Adipocyte (in vitro differentiated cells): ENCODE measurements around the gene PIK3R2.
A peak's percentile ranks its signal among the peaks of the same experiment; 100 is the strongest.
"Not testable (repeated sequence)": the region's sequence is repeated elsewhere in the genome, so short reads cannot be mapped to it uniquely, and the experiment has no call there.

Experiments used
- DNase-seq: peaks from one replicate; pipeline ENCODE4 v3.0.0-alpha.2; 2015; ENCODE audit warnings: low read depth
- H3K27me3 ChIP-seq: replicated peaks from 2 replicates; pipeline ENCODE4 v1.7.0; 2013; ENCODE audit warnings: mild to moderate bottlenecking, low read length, moderate library complexity; ENCODE audit not compliant: control insufficient read depth, insufficient read depth
- H3K36me3 ChIP-seq: 2 replicates; pipeline ENCODE4 v1.7.0; 2013; ENCODE audit warnings: low read length, mild to moderate bottlenecking, moderate library complexity; ENCODE audit not compliant: control insufficient read depth, insufficient read depth, severe bottlenecking
- H3K4me1 ChIP-seq: 2 replicates; pipeline ENCODE4 v1.7.0; 2013; ENCODE audit warnings: mild to moderate bottlenecking, low read length, moderate library complexity; ENCODE audit not compliant: control insufficient read depth, insufficient read depth
- H3K4me3 ChIP-seq: 2 replicates; pipeline ENCODE4 v1.7.0; 2013; ENCODE audit warnings: mild to moderate bottlenecking, low read length, moderate library complexity
- H3K9ac ChIP-seq: 2 replicates; pipeline ENCODE4 v1.7.0; 2013; ENCODE audit warnings: mild to moderate bottlenecking, low read length, moderate library complexity
- H3K9me3 ChIP-seq: 2 replicates; pipeline ENCODE4 v1.7.0; 2013; ENCODE audit warnings: mild to moderate bottlenecking, low read length, moderate library complexity; ENCODE audit not compliant: control insufficient read depth

PIK3R2 gene

DNA sequence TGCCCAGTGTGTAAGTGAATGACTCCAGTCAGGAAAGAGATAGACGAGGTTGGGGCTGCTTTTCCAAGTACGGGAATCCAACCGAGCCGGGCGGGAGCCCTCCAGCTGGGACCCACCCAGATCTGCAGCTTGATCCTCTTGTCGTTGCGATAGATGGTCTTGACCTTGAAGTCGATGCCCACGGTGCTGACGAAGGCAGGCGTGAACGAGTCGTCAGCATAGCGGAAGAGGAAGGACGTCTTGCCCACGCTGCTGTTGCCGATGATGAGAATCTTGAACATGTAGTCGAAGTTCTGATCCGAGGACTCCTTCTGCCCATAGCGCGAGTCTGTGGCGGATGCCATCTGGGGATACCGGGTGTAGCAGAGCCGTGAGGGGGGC, 49.4 kb downstream of the PIK3R2 start:
- H3K27me3 ChIP-seq = no peaks in the 10 kb centered on the region
- no peak overlapping the region for H3K9ac ChIP-seq
- H3K4me1 ChIP-seq = peaks cover 22% of the 10 kb centered on the region
- H3K9me3 ChIP-seq = no peaks in the 10 kb centered on the region
- H3K4me3 ChIP-seq = peak overlapping the region; percentile 84
- H3K36me3 ChIP-seq = peaks cover 15% of the 10 kb centered on the region
- DNase-seq = no peak

DNA sequence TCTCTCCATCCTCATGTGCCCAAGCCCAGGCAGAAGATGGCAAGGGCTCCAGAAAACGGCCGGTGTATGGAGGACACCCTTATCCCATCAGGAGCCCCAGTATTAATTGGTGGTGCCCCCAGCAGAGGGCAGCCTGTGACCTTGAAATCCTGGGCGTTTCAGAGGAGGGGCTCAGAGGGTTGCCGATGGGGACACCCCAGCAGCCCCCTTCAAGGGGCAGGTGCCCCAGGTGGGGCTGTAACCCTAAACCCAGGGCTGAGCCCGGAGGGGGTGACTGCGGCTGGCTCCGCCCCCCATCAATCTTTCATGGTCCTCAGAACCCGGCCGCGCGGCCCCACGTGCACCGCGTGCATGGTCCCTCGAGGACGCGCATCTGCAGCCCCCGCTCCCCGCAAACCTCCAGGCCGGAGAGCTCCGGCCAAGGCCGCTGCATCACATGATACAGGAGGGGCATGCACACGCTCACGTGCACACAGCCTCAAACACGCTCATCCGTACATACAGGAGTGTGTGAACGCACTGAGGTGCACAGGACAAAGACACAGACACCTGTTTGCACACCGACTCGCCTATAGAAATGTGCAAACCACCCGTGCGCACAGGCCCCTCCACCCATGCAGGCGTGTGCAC, 49.9 kb downstream of the PIK3R2 start:
- Histone ChIP-seq H3K4me3 (peak overlapping the region; percentile 84), H3K4me1 (peaks cover 24% of the 10 kb centered on the region), H3K9me3 (no peaks in the 10 kb centered on the region), H3K9ac (peak overlapping the region; percentile 75), H3K36me3 (peaks cover 9% of the 10 kb centered on the region), H3K27me3 (no peaks in the 10 kb centered on the region)
- peak; percentile 20 for DNase-seq

DNA sequence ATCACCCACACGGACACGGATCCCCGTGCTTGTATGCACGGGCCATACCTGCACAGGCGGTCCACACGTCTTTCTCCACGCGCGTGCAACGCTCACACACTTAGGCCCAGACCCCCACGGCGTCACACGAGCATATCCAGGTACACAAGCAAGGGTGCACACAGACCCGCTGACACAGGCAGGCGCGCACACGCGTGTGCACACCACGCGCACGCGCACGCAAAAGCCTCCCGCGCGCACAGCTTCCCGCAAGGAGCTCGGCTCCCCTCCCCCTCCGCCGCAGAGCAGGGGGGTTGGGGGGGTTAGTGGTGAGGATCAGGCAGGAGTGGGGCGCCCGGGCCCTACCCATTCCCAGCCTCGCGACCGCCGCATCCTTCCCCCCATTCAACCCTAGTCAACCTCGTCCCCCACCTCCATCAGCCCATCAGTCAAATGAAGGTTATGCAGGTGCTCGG, 50.5 kb downstream of the PIK3R2 start:
- Histone ChIP-seq H3K9me3 (no peaks in the 10 kb centered on the region), H3K4me1 (peaks cover 25% of the 10 kb centered on the region), H3K4me3 (peak overlapping the region; percentile 84), H3K27me3 (no peaks in the 10 kb centered on the region), H3K36me3 (peaks cover 4% of the 10 kb centered on the region), H3K9ac (peak overlapping the region; percentile 75)
- DNase-seq = peak; percentile 39

DNA sequence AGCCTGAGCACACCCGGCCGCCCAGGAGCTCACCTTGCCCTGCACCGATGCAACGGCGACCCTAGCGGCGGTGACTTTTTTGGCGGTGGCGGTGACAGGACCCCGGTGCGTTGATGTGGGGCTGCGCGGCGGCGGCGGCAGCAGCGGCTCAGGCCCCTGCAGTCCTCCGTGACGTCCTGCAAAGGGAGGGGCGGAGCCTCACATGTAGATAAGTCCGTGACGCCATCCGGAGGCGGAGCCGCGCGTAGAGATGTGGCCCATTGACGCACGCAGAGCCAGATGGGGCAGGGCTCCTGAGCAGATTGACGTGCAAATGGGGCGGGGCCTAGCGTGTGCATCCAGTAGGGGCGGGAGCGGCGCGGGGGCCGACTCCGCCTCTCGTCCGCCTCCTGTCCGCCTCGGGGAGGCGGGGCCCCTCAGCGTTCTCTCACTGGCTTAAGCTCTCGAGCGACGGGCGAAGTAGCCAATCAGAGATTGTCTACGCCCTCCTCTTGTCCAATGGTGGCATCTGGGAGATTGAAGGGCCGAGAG, 51.0 kb downstream of the PIK3R2 start, which contains the start of gene RAB3A:
Gene RAB3A, minus strand, starts transcription at position 180 of the 531 bp plus-strand sequence. CDS start 1,302 bp downstream, outside the sequence.
- Histone ChIP-seq H3K36me3 (no peaks in the 10 kb centered on the region), H3K27me3 (no peaks in the 10 kb centered on the region), H3K9me3 (no peaks in the 10 kb centered on the region), H3K4me1 (peaks cover 25% of the 10 kb centered on the region), H3K9ac (peak within 1 kb of the TSS; percentile 91), H3K4me3 (peak within 1 kb of the TSS; percentile 84)
- peak; percentile 100 for DNase-seq

DNA sequence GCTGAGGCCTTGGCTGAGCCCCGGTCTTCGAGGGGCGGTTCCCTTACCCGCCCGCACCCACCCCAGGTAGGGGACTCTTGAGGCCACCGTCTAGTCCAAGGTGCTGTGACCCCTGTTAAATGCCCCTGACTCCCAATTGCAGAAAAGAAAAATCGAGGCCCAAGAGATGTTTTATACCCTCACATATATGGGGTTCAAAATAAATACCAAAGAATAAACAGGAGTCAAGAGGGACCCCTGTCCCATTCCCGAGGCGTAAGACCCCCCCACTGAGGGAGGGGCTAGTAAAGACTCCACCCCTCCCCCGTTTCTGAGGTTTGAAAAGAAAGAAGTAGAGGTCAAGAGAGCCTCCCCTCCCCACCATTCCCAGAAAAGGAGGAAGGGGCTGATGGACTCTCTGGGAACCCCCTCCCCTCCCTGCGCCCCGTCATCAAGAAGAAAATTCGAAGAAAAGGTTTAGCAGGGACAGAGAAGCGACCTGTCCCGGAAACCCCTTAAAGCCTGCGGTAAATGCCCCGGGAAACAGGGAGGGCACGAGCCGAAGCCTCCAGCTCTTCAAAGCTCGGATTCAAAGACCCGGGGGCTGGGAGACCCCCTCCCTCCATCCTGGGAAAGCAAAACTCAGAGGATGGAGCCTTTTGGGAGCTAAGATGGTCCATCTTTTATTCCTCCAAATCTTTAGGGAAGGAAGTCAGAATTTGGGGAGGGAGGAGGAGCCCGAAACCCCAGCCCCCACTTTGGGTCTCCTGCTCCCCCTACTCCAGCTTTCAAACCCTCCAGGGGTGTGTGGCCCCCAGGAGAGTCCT, 51.6 kb downstream of the PIK3R2 start:
- peak overlapping the region; percentile 91 for H3K9ac ChIP-seq
- no peaks in the 10 kb centered on the region for H3K36me3 ChIP-seq
- H3K27me3 ChIP-seq = no peaks in the 10 kb centered on the region
- peak; percentile 69 for DNase-seq
- H3K4me3 ChIP-seq = peak overlapping the region; percentile 83
- H3K9me3 ChIP-seq = no peaks in the 10 kb centered on the region
- peaks cover 25% of the 10 kb centered on the region for H3K4me1 ChIP-seq

DNA sequence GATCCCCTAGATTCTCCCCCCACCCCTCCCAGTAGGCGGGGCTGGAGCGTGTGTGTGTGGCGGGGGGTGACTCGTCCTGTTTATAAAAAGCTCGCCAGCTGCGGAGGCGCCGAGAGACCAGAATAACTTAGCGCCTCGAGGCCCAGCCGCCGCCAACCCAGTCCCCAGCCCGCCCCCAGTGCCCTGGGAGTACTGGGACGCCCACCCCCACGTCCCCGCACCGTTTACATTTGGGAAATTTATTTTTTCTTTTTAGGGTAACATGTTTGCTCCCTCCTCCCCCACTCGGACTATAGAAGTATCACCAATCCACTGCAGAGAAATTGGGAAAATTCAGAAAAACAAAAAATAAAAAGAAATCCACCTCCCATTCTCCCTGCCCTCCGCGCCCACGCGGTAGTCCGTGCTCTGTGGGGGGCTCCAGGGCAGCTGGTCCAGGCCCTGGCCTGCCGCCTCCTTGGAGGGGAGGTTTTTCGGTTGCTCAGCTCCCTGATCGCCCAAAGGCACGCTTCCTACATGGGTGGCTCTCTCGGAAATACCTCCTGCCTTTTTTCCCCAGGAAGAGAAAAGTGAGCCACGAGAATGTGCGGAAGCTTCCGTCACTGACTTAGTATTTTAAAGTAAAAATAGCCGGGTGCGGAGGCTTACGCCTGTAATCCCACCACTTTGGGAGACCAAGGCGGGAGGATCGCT, 52.4 kb downstream of the PIK3R2 start:
- DNase-seq = peak; percentile 90
- H3K9ac ChIP-seq = peak overlapping the region; percentile 91
- H3K4me3 ChIP-seq = peak overlapping the region; percentile 83
- H3K4me1 ChIP-seq = peaks cover 25% of the 10 kb centered on the region
- no peaks in the 10 kb centered on the region for H3K36me3 ChIP-seq
- H3K9me3 ChIP-seq = no peaks in the 10 kb centered on the region
- no peaks in the 10 kb centered on the region for H3K27me3 ChIP-seq

DNA sequence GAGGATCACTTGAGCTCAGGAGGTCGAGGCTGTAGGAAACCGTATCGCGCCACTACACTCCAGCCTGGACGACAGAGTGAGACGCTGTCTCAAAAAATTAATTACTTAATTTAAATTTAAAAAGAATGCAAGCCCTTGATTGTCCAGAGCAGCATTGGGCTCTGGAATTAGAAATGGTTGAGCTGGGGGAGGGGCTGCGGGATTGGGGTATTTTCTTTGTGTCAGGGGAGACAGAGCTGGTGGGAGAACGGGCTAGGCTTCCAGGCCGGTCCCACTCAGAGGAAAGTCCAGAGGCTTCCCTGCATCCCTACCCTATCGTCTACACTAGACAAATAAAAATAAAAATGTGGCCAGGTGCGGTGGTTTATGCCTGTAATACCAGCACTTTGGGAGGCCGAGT, 53.1 kb downstream of the PIK3R2 start:
- no peak for DNase-seq

DNA sequence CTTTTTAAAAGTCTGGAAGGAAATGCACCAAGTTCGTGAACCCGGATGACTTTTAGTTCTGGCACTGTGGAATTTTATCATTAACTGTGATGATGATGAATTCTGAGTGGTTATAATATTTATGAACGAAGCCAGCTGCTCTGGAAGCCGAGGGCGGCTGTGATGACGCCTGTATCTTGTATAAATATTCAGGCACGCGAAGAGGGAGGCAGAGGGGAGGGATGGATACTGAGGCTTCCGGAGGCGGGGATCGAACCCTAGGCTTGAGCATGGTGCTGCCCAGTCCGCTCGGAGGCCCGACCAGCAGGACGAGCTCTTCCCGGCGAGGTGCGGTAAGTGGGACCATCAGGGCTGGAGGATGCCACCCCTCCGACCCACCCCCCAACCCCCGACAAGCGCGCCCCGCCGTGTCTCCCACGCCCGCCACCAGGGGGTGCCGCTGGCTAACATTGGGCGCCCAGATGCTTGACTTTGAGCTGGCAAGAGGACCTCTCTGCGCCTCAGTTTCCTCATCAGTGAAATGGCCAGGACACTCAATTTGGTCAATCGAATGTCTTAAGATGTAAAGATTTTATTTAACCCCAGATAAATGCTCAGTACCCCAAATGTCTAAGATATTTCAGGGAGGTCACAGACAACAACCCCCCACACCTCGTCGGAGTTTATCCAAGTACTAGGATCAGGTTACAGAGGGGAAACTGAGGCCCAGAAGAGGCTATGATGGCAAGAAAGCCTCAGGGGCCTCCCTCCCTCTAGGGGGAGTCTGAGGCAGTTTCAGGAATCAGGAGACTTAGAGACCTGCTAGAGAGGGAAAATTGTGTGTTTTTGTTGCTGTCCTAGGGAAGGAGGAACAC, 55.4 kb downstream of the PIK3R2 start:
- Histone ChIP-seq H3K9ac (peak overlapping the region; percentile 51), H3K4me3 (peak overlapping the region; percentile 69), H3K36me3 (no peaks in the 10 kb centered on the region), H3K4me1 (peaks cover 17% of the 10 kb centered on the region), H3K9me3 (no peaks in the 10 kb centered on the region), H3K27me3 (no peaks in the 10 kb centered on the region)
- DNase-seq = peak; percentile 69

More for the DNA sequence above, 53.1 kb downstream of the PIK3R2 start:
- Histone ChIP-seq H3K9me3 (no peaks in the 10 kb centered on the region), H3K9ac (no peak overlapping the region), H3K27me3 (no peaks in the 10 kb centered on the region), H3K36me3 (no peaks in the 10 kb centered on the region), H3K4me3 (no peak overlapping the region), H3K4me1 (peaks cover 25% of the 10 kb centered on the region)

DNA sequence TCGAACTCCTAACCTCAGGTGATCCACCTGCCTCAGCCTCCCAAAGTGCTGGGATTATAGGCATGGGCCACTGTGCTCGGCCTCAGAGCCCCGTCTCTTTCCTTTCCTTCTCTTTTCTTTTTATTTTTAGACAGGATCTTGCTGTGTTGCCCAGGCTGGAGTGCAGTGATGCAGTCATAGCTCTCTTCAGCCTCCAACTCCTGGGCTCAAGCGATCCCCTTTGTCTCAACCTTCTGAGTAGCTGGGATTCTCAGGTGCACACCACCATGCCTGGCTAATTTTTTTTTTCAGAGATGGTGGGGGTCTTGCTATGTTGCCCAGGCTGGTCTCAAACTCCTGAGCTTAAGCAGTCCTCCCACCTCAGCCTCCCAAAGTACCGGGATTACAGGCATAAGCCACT, 56.9 kb downstream of the PIK3R2 start:
- H3K9me3 ChIP-seq, H3K36me3 ChIP-seq, H3K27me3 ChIP-seq, H3K9ac ChIP-seq, H3K4me3 ChIP-seq, H3K4me1 ChIP-seq, DNase-seq: not testable (repeated sequence)

DNA sequence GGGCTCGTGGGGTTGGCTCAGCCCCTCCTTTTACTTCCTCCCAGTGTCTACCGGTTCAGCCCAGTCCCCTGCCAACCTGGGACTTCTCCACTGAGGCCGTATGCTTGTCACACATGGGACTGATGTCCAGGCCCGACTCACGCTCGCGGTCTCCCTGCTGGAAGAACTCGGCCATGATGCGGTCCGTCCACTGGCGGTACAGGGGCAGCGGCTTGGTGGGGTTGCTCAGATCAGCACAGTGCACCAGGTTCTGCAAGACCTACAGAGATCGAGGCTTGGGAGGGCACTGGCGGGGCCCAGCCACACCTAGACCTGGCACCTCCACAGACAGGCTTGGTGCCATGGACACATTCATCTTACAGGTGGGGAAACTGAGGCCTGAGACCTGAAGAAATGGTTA, 58.7 kb downstream of the PIK3R2 start:
- Histone ChIP-seq H3K27me3 (no peaks in the 10 kb centered on the region), H3K9ac (no peak overlapping the region), H3K4me1 (peaks cover 3% of the 10 kb centered on the region), H3K9me3 (no peaks in the 10 kb centered on the region), H3K4me3 (no peak overlapping the region), H3K36me3 (no peaks in the 10 kb centered on the region)
- DNase-seq = no peak
